ENCODE measurements around the gene PRR14.

DNA sequence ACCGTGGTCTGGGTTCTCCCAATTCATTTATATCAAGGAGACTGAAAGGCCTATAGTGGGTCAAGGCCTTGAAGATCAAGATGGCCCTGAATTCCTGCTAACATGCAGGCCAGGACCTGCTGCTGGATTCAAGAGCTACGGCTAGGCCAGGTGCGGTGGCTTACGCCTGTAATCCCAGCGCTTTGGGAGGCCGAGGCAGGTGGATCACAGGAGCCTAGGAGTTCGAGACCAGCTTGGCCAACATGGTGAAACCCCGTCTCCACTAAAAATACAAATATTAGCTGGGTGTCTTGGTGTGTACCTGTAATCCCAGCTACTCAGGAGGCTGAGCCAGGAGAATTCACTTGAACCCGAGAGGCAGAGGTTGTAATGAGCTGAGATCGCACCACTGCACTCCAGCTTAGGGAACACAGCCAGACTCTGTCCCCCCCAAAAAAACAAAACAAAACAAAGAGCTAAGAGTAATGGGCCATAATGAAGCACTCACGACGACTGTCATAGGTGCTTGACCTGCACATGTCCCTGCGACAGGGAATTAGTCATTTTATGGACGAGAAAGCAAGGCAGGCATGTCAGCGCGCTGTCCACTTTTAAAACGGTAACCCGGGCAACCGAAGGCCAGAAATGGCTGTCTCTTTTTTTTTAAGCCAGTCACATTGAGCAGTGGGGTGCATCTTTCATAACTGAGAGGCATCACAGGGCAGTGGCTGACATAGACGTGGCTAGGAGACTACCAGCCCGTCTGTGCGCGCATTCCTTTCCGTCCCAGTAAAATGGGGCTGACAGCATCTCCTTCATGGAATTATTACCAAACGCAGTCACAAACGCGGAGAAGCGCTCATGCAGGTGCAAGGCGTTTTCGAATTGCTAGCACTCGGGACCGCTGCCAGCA, 6.5 kb downstream of the PRR14 start:
- TF ChIP-seq POLR2A (IDR thresholded peaks at IDR 0.05), result no peak
- TF ChIP-seq, protein P1, sequence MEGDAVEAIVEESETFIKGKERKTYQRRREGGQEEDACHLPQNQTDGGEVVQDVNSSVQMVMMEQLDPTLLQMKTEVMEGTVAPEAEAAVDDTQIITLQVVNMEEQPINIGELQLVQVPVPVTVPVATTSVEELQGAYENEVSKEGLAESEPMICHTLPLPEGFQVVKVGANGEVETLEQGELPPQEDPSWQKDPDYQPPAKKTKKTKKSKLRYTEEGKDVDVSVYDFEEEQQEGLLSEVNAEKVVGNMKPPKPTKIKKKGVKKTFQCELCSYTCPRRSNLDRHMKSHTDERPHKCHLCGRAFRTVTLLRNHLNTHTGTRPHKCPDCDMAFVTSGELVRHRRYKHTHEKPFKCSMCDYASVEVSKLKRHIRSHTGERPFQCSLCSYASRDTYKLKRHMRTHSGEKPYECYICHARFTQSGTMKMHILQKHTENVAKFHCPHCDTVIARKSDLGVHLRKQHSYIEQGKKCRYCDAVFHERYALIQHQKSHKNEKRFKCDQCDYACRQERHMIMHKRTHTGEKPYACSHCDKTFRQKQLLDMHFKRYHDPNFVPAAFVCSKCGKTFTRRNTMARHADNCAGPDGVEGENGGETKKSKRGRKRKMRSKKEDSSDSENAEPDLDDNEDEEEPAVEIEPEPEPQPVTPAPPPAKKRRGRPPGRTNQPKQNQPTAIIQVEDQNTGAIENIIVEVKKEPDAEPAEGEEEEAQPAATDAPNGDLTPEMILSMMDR (IDR thresholded peaks at IDR 0.05), result no peak

All from Peyer's patch (tissue), 4 donors.